ENCODE measurements around the gene SMAD3.
A peak's percentile ranks its signal among the peaks of the same experiment; 100 is the strongest.

The SMAD3 gene

DNA sequence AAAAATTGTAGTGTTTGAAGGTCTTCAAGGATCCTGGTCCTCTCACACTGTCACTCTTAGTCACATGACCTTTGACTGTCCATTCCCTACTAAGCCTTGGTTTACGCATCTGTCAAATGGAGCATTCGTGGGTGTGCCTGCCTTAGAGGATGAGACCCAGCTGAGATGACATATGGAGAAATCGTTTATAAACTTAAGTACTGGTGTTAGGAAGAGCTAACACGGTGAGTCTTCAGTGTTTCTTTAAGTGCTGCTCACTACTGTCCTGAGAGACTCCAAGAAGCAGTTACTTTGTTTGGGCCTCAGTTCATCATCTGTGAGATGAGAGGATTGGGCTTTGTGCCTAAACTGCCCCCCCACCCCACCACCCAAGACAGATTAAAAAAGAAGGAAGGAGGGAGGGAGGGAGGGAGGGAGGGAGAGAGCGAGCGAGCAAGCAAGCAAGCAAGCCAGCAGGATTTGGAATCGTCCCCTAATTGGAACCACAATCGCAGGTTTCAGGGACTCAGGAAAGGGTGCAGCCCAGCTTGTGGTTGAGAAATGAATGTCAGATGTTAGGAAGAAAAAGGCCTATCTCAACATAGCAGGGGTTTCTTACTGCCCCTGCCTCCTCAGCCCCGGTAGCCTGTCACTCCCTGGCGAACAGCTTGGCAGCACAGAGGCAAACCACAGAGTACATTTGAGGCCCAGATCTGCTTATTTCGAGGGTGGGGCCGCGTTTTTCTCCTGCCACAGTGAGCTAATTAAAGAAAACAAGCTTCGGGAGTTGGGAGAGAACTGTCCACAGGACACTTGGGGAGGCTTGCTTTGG lies 32.7 kb downstream of the SMAD3 start:
- DNase-seq: peak; percentile 71

DNA sequence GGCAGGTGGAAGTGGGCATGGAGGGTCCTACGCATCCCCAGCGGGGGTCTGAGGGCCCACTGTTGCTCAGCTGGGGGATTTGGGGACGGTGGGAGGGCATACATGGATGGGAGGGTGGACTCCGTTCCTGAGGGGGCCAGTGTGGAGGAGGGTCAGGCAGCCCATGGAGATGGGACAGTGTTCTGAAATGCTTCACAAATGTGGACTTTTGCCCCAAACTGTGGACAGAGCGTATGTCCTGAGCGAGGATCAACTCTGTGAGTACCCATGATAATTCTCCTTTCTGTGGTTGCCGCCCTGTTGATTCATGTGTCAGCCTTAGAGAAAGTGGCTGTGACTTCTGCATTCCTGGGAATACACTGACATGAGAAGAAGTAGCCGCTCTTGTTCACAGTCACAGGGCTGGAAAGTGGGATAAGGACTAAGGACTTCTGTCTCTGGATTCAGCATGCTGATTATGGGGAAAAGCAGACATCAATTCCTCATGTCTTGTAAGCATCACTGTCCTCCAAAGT lies 33.4 kb downstream of the SMAD3 start:
- no peak for DNase-seq

DNA sequence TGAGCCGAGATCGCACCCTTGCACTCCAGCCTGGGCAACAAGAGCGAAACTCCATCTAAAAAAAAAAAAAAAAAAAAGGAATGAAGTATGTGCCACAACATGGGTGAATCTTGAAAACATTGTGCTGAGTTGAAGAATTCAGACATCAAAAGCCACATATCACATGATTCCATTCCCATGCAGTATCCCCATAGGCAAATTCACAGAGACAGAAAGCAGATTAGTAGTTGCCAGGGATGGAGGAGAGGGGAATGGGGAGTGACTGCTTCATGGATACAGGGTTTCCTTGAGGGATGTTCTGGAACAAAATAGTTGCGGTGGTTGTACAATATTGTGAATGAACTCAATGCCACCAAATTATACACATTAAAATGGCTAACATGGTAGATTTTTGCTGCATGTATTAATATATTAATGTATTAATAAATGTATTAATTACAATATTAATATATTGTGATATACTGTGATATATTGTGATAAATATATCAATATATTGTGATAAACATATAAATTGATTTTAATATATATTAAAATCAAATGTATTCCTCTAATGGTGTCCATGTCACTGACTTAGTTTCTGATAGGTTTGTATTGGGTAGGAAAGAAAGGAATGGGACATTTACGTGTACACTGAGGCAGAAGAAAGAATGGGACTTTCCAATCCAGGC lies 34.9 kb downstream of the SMAD3 start:
- DNase-seq: no peak

DNA sequence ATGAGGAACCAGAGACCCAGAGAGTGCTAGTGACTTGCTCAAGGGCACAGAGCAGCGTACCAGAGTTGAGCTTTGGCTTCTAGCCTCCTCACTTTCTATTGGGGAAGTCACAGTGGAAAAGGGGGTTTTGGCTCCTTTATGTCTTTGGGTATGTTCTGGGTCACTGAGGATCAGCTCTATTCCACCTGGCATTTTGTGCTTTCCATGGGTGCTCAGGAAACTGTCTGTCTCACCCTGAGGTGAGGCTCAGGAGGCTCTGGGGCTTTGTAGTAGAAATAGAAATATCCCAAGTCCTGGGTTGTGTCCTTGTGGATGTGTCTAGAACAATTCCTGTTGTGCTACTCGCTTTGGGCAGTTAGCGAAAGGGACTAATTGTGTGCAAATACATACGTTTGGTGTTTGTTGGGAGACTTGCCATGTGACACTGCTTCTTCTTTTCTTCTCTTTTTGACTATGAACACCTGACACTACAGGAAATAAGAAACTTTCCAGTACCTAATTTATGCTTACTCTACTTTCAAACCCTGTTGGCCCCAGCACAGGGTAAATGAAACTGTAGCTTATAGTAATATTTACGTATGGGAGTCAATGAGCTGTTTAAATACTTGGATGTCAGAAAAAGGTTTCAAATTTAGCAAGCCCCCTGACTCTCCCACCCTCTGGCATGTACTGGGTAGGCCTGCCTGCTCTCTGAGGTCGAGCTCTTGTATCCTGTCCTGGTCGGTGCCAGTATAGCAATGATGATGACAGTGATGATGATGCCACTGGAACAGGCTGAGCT lies 35.6 kb downstream of the SMAD3 start:
- DNase-seq: peak; percentile 16

DNA sequence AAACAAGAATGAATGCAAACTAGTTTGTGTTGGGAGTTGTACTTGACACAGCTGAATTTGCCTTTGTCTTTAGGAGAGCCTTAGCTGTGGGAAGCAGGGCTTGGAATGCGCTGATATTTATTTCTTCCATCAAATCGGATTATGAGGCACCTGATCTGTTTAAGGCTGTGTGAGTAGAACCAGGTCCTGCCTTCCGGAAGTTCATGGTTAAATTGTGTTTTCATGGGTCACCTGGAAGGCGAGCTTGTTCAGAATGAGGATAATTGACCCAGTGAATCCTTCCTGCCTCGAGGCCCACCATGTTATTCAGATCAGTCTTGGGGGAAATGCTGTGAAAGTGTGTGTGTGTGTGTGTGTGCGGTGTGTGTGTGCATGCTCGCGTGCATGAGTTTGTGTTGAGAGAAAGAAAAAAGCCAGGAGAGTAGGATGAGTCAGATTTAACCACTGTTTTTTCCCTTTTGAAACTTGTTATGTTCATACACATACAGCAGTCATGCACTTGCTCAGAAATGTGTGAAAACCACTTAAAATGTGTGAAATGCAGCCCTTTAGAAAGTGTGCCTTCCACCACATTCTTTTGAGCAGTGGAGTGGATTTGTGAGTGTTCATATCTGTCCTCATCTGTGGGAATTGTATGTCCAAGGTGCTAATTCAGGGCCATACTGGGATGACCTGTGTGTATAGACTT lies 36.7 kb downstream of the SMAD3 start:
- peak; percentile 85 for DNase-seq

DNA sequence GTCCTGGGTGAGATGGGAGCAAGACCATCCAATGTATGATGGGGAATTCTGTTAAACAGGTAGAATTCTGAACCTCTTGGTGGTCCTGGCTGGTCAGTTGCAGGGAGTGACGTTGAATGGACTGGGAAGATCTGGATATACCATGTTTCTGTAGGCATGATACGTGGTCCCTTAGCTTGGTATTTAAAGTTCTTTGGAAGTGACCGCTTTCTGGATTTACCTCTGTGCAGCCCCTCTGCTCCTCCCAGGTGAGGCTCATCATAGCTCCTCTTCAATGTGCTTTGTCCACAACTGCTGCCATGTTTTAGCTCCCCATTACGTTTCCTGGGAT lies 37.2 kb downstream of the SMAD3 start:
- DNase-seq: no peak

DNA sequence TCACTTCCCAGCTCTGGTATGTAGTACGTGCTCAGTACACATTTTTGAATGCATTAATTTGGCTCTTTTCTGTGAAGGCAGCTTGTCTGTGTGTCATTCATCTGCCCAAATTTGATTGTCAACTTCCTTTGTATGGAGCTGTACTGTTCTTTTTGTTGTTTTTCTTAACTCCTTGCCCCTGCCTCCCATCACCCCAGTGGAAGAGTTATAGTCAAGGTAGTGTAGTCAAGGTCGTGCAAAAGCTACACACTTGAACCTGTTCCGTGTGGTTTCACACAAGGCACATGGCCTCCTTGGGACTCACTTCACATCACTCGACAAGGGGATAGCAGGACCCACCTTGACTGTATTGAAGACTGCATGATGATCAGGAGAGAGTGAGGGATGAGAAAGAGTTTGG lies 37.6 kb downstream of the SMAD3 start:
- no peak for DNase-seq

DNA sequence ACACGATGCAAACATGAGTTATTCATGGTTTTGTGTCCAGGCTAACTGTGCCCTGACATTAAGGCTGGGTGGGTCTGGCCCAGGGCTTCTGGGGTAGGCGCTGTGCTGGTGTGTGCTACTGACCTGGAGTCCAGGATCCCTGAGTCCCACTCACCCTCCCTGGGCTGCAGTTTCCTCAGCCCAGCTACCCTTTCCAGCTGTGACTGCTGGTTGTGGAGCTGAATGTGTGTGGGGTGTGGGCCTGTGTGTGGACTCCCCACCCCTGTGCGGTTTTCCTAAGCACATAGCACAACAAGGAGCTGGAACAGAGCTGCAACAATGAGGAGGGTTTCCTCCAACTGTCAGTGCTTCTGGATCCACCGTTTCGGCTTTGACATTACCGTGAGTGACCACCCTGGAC lies 38.0 kb downstream of the SMAD3 start:
- DNase-seq: no peak

DNA sequence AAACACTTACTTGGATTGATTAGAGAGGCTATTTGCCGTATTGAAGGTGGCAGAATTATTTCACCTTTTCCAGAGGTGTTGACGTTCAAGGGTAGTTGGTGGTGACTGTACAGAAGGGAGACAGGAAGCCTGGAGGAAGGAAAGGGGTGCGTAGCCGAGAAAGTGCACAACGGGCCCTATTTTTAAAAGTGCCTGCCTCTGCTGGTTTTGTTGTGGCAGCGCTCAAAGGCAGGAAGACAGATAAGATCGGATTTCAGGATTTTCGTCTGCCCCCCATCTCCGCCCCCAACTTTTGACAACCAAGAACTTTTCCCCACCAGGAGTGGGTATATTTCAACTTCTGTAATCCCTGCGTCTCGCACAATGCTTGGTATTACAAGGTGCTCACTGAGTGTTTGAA lies 38.5 kb downstream of the SMAD3 start:
- DNase-seq: no peak

DNA sequence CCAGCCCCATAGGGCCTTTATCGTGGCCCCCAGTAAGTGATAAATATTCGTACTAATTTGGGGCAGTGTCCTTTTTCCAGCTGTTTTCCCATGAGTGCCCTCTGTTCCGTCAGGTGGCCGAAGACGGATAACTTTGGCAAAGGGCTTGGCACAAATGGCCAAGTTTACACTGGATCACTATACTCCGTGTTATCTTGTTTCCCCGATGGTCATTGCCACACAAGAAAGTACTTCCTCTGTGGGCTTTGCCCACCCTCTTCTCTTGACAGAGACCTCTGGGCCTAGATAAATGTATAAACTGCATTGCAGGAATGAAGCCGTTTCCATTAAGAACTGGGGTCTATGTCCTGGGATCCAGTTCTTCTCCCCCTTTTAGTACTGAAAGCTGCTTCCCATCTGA lies 39.1 kb downstream of the SMAD3 start:
- no peak for DNase-seq

DNA sequence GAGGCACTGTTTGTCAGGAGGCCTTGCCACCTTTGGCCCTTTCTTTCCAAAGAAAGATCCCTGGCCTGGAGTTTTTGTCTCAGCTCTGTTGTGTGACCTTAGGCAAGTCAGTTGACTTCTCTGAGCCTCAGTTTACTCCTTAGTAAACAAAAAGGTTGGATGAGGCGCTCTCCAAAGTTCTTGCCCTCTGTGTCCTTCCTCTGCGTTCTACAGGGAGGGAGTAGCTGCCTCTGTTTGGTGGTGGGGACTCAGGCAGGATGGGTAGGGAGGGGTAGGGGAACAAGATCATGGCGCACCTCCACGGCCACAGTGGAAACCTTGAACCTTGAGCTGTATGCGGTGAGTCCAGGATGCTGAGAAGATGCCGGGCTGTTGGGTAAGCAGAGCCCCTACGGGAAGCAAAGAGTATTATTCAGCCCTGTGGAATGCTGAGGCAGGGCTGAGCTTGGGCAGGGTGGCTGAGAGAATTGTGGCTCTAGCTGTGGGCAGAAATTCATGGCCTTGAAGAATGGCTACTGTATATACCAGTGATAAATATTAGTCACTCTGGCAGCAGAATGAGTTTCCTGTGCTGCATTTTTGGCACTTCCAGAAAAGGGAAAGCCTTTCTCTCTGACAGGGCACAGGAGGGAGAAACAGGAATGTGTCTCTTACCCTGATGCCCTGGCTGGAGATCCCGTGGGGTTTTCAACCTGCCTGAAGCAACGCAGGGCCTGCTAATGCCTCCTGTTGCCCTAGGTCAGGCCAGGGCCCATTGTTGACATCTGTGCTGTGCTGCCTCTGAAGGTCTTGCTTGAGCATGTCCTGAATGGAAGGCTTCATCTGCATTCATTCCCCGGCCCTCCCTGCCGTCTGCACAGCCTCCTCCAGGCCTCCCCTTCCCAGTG lies 39.9 kb downstream of the SMAD3 start:
- DNase-seq: no peak

DNA sequence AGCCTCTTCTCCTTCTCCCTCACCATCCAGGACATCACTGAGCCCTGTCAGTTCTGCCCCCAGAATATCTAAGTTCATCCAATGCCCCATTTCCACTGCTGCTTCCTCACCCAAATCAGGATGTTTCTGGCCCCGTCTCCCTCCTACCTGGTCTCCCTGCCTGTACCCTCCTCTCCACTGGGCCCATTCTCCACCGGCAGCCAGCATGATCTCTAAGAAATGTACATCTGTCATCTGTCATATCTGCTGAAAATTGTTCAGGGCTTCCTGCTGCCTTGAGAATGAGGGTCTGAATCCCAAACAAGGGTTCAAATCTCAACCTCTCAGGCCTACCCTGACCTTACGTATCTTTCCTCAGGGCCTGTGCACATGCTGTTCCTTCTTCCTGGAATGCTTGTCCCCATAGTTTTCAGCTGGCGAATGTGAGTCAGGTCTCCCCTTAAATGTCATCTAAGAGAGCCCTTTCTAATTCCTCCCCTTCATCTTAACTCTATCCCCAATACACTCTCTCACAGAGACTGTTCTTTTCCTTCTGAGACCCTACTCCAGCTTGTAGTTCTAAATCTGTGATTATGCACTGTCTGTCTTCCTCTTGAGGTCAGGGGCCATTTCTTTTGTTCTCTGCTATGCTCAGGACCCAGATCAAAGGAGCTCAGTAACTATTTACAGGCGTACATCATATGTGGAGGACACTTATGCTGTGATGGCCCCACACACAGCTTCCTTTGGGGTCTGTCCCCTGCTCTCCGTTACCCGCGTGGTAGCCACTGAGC lies 40.8 kb downstream of the SMAD3 start:
- no peak for DNase-seq

DNA sequence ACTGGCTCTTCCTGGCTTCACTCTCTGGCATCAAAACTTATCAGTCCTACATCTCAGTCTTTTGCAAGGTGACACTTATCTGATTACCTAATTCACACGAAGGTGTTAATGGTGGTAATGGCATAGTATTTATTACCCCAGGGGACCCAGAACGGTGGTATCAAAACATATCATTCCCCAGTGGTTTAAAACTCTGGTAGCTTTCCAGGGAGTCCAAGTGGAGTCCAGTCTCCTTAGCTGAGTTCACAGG lies 41.3 kb downstream of the SMAD3 start:
- DNase-seq: no peak

DNA sequence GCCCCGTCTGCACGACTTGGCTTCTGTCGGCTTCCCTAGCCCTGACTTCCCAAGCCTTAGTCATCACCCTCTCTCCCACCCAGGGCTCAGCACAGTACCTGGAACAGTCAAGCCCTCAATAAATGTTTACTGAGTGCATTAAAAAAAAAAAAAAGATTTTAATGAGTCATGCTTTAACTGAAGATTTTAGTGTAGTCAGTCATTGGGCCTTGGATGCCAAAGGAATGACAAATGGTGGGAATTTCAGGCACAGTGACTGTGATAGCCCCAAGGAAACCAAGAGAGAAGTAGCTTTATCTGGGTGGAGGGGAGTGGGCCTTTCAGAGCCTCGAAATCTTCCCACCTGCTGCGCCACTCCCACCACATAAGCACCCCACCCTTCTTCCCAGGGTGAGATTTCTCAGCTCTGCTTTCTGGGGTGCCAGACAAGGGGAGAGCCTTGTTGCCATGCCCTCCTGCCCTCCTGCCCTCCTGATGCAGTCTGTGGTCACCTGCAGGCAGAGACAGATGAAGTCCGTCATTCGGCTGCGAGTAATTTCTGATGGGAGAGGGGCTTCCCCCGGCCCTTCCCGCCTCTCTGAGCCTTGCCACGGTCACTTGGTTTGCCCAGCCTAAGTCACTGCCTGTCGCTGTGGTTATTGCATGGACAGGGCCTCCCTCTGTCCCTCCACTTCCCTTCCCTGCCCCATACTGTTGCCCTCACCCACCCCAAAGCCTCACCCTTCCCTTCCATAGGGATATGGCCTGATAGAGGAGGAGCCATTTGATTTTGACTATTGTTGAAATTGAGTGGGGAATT lies 41.8 kb downstream of the SMAD3 start:
- DNase-seq: no peak

DNA sequence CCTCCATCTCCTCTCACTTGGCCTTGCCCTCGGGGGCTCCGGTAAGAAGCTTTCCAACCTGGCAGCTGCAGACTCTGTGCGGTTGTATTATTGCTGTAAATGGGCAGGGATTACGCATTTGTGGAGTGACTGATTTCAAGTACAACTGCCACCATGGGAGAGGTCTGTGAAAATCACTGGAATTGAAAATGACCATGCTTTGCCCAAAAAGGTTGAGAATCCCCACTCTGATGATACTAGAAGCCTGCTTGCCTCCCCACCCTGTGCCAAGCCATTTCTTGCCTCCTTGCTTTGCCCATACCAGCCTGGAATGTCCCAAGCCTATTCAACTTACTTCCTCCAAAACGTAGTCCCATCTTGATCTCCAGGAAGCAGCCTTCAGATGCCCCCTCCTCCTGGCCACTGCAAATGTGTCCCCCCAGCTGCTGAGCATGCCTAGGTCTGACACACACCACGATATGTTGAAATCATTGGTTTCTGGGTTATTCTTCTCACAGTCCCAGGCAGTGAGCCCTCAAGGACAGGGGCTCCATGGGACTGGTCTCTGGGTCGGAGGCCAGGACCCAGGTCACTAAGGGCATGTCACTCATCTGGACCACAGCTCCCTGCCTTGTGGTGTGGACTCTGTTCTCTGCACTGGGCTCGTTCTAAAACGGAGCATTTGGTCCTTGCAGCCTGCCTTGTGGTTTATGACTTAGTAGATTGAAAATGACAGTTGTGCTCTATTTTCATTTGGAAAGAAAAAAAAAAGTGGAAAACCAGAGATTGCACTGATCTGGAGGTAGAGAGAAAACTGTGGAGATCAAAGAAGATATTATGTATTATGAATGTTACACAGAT lies 42.9 kb downstream of the SMAD3 start:
- peak; percentile 87 for DNase-seq

DNA sequence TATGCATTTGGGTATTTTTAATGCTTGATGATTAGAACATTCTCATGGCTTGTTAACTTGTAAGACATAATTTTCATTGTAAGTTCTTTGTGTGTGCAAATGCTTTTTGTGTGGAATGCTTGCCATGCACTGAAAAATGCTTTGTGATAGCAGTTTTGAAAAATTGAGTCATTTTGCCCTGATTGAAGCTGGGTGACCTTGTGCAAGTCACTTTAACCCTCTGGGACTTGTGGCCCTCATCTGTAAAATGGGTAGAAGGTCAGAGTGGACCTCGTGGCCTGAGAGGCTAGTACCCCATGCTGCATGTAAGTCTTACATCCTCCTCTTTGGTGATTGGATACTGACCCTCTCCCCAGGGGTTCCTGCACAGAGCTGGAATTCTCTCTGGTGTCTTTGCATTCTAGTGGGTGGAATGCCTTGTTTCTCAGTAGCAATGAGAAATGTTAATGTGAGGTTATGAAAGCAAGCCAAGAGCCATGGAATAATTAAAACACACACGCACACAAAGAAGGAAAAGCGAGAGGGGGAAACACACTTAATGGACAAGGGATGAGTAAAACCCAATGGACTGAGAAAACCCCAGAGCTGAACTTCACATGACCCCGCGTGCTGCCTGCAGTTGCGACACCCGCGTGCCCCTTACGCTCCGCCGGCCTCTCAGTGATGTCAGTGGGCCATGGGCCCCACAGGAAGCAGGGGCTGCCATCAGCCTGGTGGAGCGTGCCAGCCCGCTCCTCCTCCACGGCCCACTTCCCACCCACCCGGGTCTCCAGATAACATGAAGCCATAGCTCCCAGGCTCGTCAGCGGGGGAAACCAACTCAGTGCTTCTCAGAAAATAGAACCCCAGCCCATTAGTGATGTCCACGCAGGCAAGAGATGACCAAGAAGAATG lies 44.0 kb downstream of the SMAD3 start:
- DNase-seq: peak; percentile 86

DNA sequence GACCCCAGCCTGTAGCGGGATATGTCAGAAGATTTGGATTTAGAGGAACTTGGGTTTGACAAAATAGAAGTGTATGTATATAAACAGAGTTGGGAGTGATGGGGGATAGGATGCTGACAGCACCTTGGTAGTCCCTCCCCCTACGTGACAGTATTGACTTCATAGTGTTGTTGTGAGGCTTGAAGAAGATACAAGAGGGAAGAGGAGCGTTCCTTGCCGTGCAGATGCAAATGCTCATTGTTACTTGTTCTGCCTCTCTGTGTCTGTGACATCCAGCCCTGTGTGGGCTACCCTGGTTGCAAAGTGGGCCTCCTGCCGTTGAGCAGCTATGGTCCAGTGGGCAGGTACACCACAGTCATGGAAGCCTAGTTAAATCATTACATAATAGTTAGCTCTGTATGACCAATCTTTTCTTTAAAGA lies 45.0 kb downstream of the SMAD3 start:
- no peak for DNase-seq

Measured in MV-4-11 (cell line).